ENCODE measurements around the gene ADRA1B. TPM values are rescaled to one million over a fixed set of nuclear protein-coding genes. Genes with fewer than 3 reads are reported as not detected.

ADRA1B gene
- total RNA-seq, 1 donor from 2014 or later: under 0.01 TPM

- no peaks in the 10 kb centered on the region for H3K9me3 ChIP-seq (ENCODE audit: control insufficient read depth in 3 of 3, low read length in 3 of 3)
- H3K36me3 ChIP-seq (ENCODE audit: control insufficient read depth in 3 of 3, insufficient read depth in 3 of 3, low read length in 3 of 3): no peaks in the 10 kb centered on the region
- H3K9ac ChIP-seq (ENCODE audit: low read depth in 1 of 3, low read length in 3 of 3): no peak overlapping the region
- no peaks in the 10 kb centered on the region for H3K4me1 ChIP-seq (ENCODE audit: control insufficient read depth in 3 of 3, insufficient read depth in 3 of 3, low read length in 3 of 3)
- H3K27me3 ChIP-seq (ENCODE audit: control insufficient read depth in 3 of 3, insufficient read depth in 3 of 3, low read length in 3 of 3): no peaks in the 10 kb centered on the region
- no peak overlapping the region for H3K4me3 ChIP-seq (ENCODE audit: low read length in 3 of 3)
- H3K27ac ChIP-seq (ENCODE audit: low read depth, low read length): no peak overlapping the region
These were observed 21.3 kb downstream of the ADRA1B start for GRCh38 chr5:159937580-159937979.

- Histone ChIP-seq H3K27me3 (ENCODE audit: control insufficient read depth in 3 of 3, insufficient read depth in 3 of 3, low read length in 3 of 3) (no peaks in the 10 kb centered on the region), H3K9me3 (ENCODE audit: control insufficient read depth in 3 of 3, low read length in 3 of 3) (no peaks in the 10 kb centered on the region), H3K27ac (ENCODE audit: low read depth, low read length) (no peak overlapping the region), H3K9ac (ENCODE audit: low read depth in 1 of 3, low read length in 3 of 3) (no peak overlapping the region), H3K4me3 (ENCODE audit: low read length in 3 of 3) (no peak overlapping the region), H3K4me1 (ENCODE audit: control insufficient read depth in 3 of 3, insufficient read depth in 3 of 3, low read length in 3 of 3) (no peaks in the 10 kb centered on the region), H3K36me3 (ENCODE audit: control insufficient read depth in 3 of 3, insufficient read depth in 3 of 3, low read length in 3 of 3) (no peaks in the 10 kb centered on the region)
These were observed 27.0 kb downstream of the ADRA1B start for GRCh38 chr5:159943326-159943725.

GRCh38 chr5:159944056-159944600 lies 27.8 kb downstream of the ADRA1B start:
- H3K9me3 ChIP-seq (ENCODE audit: control insufficient read depth in 3 of 3, low read length in 3 of 3): no peaks in the 10 kb centered on the region
- H3K4me3 ChIP-seq (ENCODE audit: low read length in 3 of 3): no peak overlapping the region
- no peak overlapping the region for H3K9ac ChIP-seq (ENCODE audit: low read depth in 1 of 3, low read length in 3 of 3)
- H3K27ac ChIP-seq (ENCODE audit: low read depth, low read length): no peak overlapping the region
- no peaks in the 10 kb centered on the region for H3K4me1 ChIP-seq (ENCODE audit: control insufficient read depth in 3 of 3, insufficient read depth in 3 of 3, low read length in 3 of 3)
- no peaks in the 10 kb centered on the region for H3K27me3 ChIP-seq (ENCODE audit: control insufficient read depth in 3 of 3, insufficient read depth in 3 of 3, low read length in 3 of 3)
- H3K36me3 ChIP-seq (ENCODE audit: control insufficient read depth in 3 of 3, insufficient read depth in 3 of 3, low read length in 3 of 3): no peaks in the 10 kb centered on the region

GRCh38 chr5:159945359-159945758 lies 29.1 kb downstream of the ADRA1B start:
- no peaks in the 10 kb centered on the region for H3K9me3 ChIP-seq (ENCODE audit: control insufficient read depth in 3 of 3, low read length in 3 of 3)
- no peaks in the 10 kb centered on the region for H3K36me3 ChIP-seq (ENCODE audit: control insufficient read depth in 3 of 3, insufficient read depth in 3 of 3, low read length in 3 of 3)
- H3K4me1 ChIP-seq (ENCODE audit: control insufficient read depth in 3 of 3, insufficient read depth in 3 of 3, low read length in 3 of 3): no peaks in the 10 kb centered on the region
- H3K9ac ChIP-seq (ENCODE audit: low read depth in 1 of 3, low read length in 3 of 3): no peak overlapping the region
- no peak overlapping the region for H3K4me3 ChIP-seq (ENCODE audit: low read length in 3 of 3)
- peaks cover 0 to under 1% (median 0%) of the 10 kb centered on the region in 3 donors for H3K27me3 ChIP-seq (ENCODE audit: control insufficient read depth in 3 of 3, insufficient read depth in 3 of 3, low read length in 3 of 3)
- no peak overlapping the region for H3K27ac ChIP-seq (ENCODE audit: low read depth, low read length)

- H3K9ac ChIP-seq (ENCODE audit: low read depth in 1 of 3, low read length in 3 of 3): no peak overlapping the region
- no peak overlapping the region for H3K4me3 ChIP-seq (ENCODE audit: low read length in 3 of 3)
- H3K27ac ChIP-seq (ENCODE audit: low read depth, low read length): no peak overlapping the region
- H3K27me3 ChIP-seq (ENCODE audit: control insufficient read depth in 3 of 3, insufficient read depth in 3 of 3, low read length in 3 of 3): peaks cover 0 to 5% (median 5%) of the 10 kb centered on the region in 3 donors
- H3K36me3 ChIP-seq (ENCODE audit: control insufficient read depth in 3 of 3, insufficient read depth in 3 of 3, low read length in 3 of 3): no peaks in the 10 kb centered on the region
- H3K4me1 ChIP-seq (ENCODE audit: control insufficient read depth in 3 of 3, insufficient read depth in 3 of 3, low read length in 3 of 3): no peaks in the 10 kb centered on the region
- no peaks in the 10 kb centered on the region for H3K9me3 ChIP-seq (ENCODE audit: control insufficient read depth in 3 of 3, low read length in 3 of 3)
These were observed 31.6 kb downstream of the ADRA1B start for GRCh38 chr5:159947708-159948358.

- Histone ChIP-seq H3K27me3 (ENCODE audit: control insufficient read depth in 3 of 3, insufficient read depth in 3 of 3, low read length in 3 of 3) (peaks cover 0 to 5% (median 5%) of the 10 kb centered on the region in 3 donors), H3K9me3 (ENCODE audit: control insufficient read depth in 3 of 3, low read length in 3 of 3) (no peaks in the 10 kb centered on the region), H3K27ac (ENCODE audit: low read depth, low read length) (no peak overlapping the region), H3K9ac (ENCODE audit: low read depth in 1 of 3, low read length in 3 of 3) (no peak overlapping the region), H3K4me1 (ENCODE audit: control insufficient read depth in 3 of 3, insufficient read depth in 3 of 3, low read length in 3 of 3) (no peaks in the 10 kb centered on the region), H3K4me3 (ENCODE audit: low read length in 3 of 3) (no peak overlapping the region), H3K36me3 (ENCODE audit: control insufficient read depth in 3 of 3, insufficient read depth in 3 of 3, low read length in 3 of 3) (no peaks in the 10 kb centered on the region)
These were observed 35.1 kb downstream of the ADRA1B start for GRCh38 chr5:159951387-159951786.

GRCh38 chr5:159951834-159952233 lies 35.6 kb downstream of the ADRA1B start:
- no peak overlapping the region for H3K9ac ChIP-seq (ENCODE audit: low read depth in 1 of 3, low read length in 3 of 3)
- H3K27ac ChIP-seq (ENCODE audit: low read depth, low read length): no peak overlapping the region
- H3K36me3 ChIP-seq (ENCODE audit: control insufficient read depth in 3 of 3, insufficient read depth in 3 of 3, low read length in 3 of 3): no peaks in the 10 kb centered on the region
- H3K9me3 ChIP-seq (ENCODE audit: control insufficient read depth in 3 of 3, low read length in 3 of 3): no peaks in the 10 kb centered on the region
- no peak overlapping the region for H3K4me3 ChIP-seq (ENCODE audit: low read length in 3 of 3)
- peaks cover 0 to 5% (median 5%) of the 10 kb centered on the region in 3 donors for H3K27me3 ChIP-seq (ENCODE audit: control insufficient read depth in 3 of 3, insufficient read depth in 3 of 3, low read length in 3 of 3)
- no peaks in the 10 kb centered on the region for H3K4me1 ChIP-seq (ENCODE audit: control insufficient read depth in 3 of 3, insufficient read depth in 3 of 3, low read length in 3 of 3)

GRCh38 chr5:159953609-159954008 lies 37.3 kb downstream of the ADRA1B start:
- H3K36me3 ChIP-seq (ENCODE audit: control insufficient read depth in 3 of 3, insufficient read depth in 3 of 3, low read length in 3 of 3): no peaks in the 10 kb centered on the region
- peaks cover 0 to 5% (median 5%) of the 10 kb centered on the region in 3 donors for H3K27me3 ChIP-seq (ENCODE audit: control insufficient read depth in 3 of 3, insufficient read depth in 3 of 3, low read length in 3 of 3)
- H3K9me3 ChIP-seq (ENCODE audit: control insufficient read depth in 3 of 3, low read length in 3 of 3): no peaks in the 10 kb centered on the region
- H3K27ac ChIP-seq (ENCODE audit: low read depth, low read length): no peak overlapping the region
- no peak overlapping the region for H3K4me3 ChIP-seq (ENCODE audit: low read length in 3 of 3)
- H3K9ac ChIP-seq (ENCODE audit: low read depth in 1 of 3, low read length in 3 of 3): no peak overlapping the region
- H3K4me1 ChIP-seq (ENCODE audit: control insufficient read depth in 3 of 3, insufficient read depth in 3 of 3, low read length in 3 of 3): no peaks in the 10 kb centered on the region

GRCh38 chr5:159955056-159955624 lies 38.9 kb downstream of the ADRA1B start:
- Histone ChIP-seq H3K9me3 (ENCODE audit: control insufficient read depth in 3 of 3, low read length in 3 of 3) (no peaks in the 10 kb centered on the region), H3K27ac (ENCODE audit: low read depth, low read length) (no peak overlapping the region), H3K9ac (ENCODE audit: low read depth in 1 of 3, low read length in 3 of 3) (no peak overlapping the region), H3K27me3 (ENCODE audit: control insufficient read depth in 3 of 3, insufficient read depth in 3 of 3, low read length in 3 of 3) (peaks cover 0 to 5% (median 5%) of the 10 kb centered on the region in 3 donors), H3K4me3 (ENCODE audit: low read length in 3 of 3) (no peak overlapping the region), H3K4me1 (ENCODE audit: control insufficient read depth in 3 of 3, insufficient read depth in 3 of 3, low read length in 3 of 3) (no peaks in the 10 kb centered on the region), H3K36me3 (ENCODE audit: control insufficient read depth in 3 of 3, insufficient read depth in 3 of 3, low read length in 3 of 3) (no peaks in the 10 kb centered on the region)

- H3K27ac ChIP-seq (ENCODE audit: low read depth, low read length): no peak overlapping the region
- no peaks in the 10 kb centered on the region for H3K4me1 ChIP-seq (ENCODE audit: control insufficient read depth in 3 of 3, insufficient read depth in 3 of 3, low read length in 3 of 3)
- H3K9ac ChIP-seq (ENCODE audit: low read depth in 1 of 3, low read length in 3 of 3): no peak overlapping the region
- no peaks in the 10 kb centered on the region for H3K9me3 ChIP-seq (ENCODE audit: control insufficient read depth in 3 of 3, low read length in 3 of 3)
- no peak overlapping the region for H3K4me3 ChIP-seq (ENCODE audit: low read length in 3 of 3)
- H3K27me3 ChIP-seq (ENCODE audit: control insufficient read depth in 3 of 3, insufficient read depth in 3 of 3, low read length in 3 of 3): no peaks in the 10 kb centered on the region
- no peaks in the 10 kb centered on the region for H3K36me3 ChIP-seq (ENCODE audit: control insufficient read depth in 3 of 3, insufficient read depth in 3 of 3, low read length in 3 of 3)
These were observed 39.8 kb downstream of the ADRA1B start for GRCh38 chr5:159956074-159956473.

Measured in skeletal muscle tissue (tissue), 4 donors.